ENCODE data around the gene CCDC88C. TPM values are rescaled to one million over a fixed set of nuclear protein-coding genes. Genes with fewer than 3 reads are reported as not detected.

The CCDC88C gene
- total RNA-seq, 1 experiment from 2014 or later, result 33.2 TPM

GRCh38 chr14:91405724-91406435 is 11.7 kb downstream of the CCDC88C start:
- DNase-seq, result no peak
- BruUV-seq (replicated peaks), result no TSS peak
- CTCF ChIA-PET, result interaction anchor here (1.6 kb wide), 1 partner anchor 78 kb away, joined by 3 read pairs; no protein-coding TSS in a partner anchor

GRCh38 chr14:91405241-91405721 is 12.3 kb downstream of the CCDC88C start:
- H3K27me3 Mint-ChIP-seq (ENCODE audit: unreplicated experiment), result no peaks in the 10 kb centered on the region
- CTCF ChIA-PET, result interaction anchor here (1.6 kb wide), 1 partner anchor 78 kb away, joined by 3 read pairs; no protein-coding TSS in a partner anchor
- intact Hi-C loops (cut with micrococcal nuclease; ENCODE audit: unreplicated experiment), result no loop called here
- no TSS peak for BruUV-seq (replicated peaks)
- DNase-seq, result no peak
- H3K4me1 Mint-ChIP-seq (ENCODE audit: low read depth, unreplicated experiment), result peaks cover 10% of the 10 kb centered on the region
- no peaks in the 10 kb centered on the region for H3K9me3 Mint-ChIP-seq (ENCODE audit: low read depth, unreplicated experiment)
- no peak for TF ChIP-seq CTCF (IDR thresholded peaks at IDR 0.05; ENCODE audit: unreplicated experiment)
- H3K36me3 Mint-ChIP-seq (ENCODE audit: insufficient read depth, unreplicated experiment), result peaks cover 7% of the 10 kb centered on the region
- H3K27ac Mint-ChIP-seq (ENCODE audit: unreplicated experiment), result no peak overlapping the region
- H3K4me3 Mint-ChIP-seq (ENCODE audit: low read depth, unreplicated experiment), result no peak overlapping the region

More at GRCh38 chr14:91405724-91406435, 11.7 kb downstream of the CCDC88C start:
- Mint-ChIP-seq H3K36me3 (ENCODE audit: insufficient read depth, unreplicated experiment) (peaks cover 10% of the 10 kb centered on the region), H3K27me3 (ENCODE audit: unreplicated experiment) (no peaks in the 10 kb centered on the region), H3K9me3 (ENCODE audit: low read depth, unreplicated experiment) (no peaks in the 10 kb centered on the region), H3K4me3 (ENCODE audit: low read depth, unreplicated experiment) (no peak overlapping the region), H3K27ac (ENCODE audit: unreplicated experiment) (no peak overlapping the region), H3K4me1 (ENCODE audit: low read depth, unreplicated experiment) (peaks cover 10% of the 10 kb centered on the region)
- no peak for TF ChIP-seq CTCF (IDR thresholded peaks at IDR 0.05; ENCODE audit: unreplicated experiment)
- intact Hi-C loops (cut with micrococcal nuclease; ENCODE audit: unreplicated experiment), result no loop called here

GRCh38 chr14:91402771-91403600 is 14.6 kb downstream of the CCDC88C start:
- DNase-seq, result peak; percentile 44
- intact Hi-C loops (cut with micrococcal nuclease; ENCODE audit: unreplicated experiment), result no loop called here
- H3K27ac Mint-ChIP-seq (ENCODE audit: unreplicated experiment), result peak overlapping the region; percentile 82
- no peaks in the 10 kb centered on the region for H3K9me3 Mint-ChIP-seq (ENCODE audit: low read depth, unreplicated experiment)
- peaks cover 7% of the 10 kb centered on the region for H3K36me3 Mint-ChIP-seq (ENCODE audit: insufficient read depth, unreplicated experiment)
- CTCF ChIA-PET, result interaction anchor here (1.0 to 1.1 kb wide), 2 partner anchors 13 to 15 kb away, joined by 3 to 4 read pairs; no protein-coding TSS in a partner anchor
- no peak for TF ChIP-seq CTCF (IDR thresholded peaks at IDR 0.05; ENCODE audit: unreplicated experiment)
- H3K4me1 Mint-ChIP-seq (ENCODE audit: low read depth, unreplicated experiment), result peaks cover 26% of the 10 kb centered on the region
- peak overlapping the region; percentile 58 for H3K4me3 Mint-ChIP-seq (ENCODE audit: low read depth, unreplicated experiment)
- no TSS peak for BruUV-seq (replicated peaks)
- H3K27me3 Mint-ChIP-seq (ENCODE audit: unreplicated experiment), result no peaks in the 10 kb centered on the region

- Mint-ChIP-seq H3K9me3 (ENCODE audit: low read depth, unreplicated experiment) (no peaks in the 10 kb centered on the region), H3K4me1 (ENCODE audit: low read depth, unreplicated experiment) (peaks cover 32% of the 10 kb centered on the region), H3K36me3 (ENCODE audit: insufficient read depth, unreplicated experiment) (peaks cover 7% of the 10 kb centered on the region), H3K27ac (ENCODE audit: unreplicated experiment) (peak overlapping the region; percentile 82), H3K4me3 (ENCODE audit: low read depth, unreplicated experiment) (peak overlapping the region; percentile 58), H3K27me3 (ENCODE audit: unreplicated experiment) (no peaks in the 10 kb centered on the region)
- DNase-seq, result no peak
- no TSS peak for BruUV-seq (replicated peaks)
- CTCF ChIA-PET, result interaction anchor here (1.0 to 1.1 kb wide), 2 partner anchors 14 to 15 kb away, joined by 3 to 4 read pairs; no protein-coding TSS in a partner anchor
- intact Hi-C loops (cut with micrococcal nuclease; ENCODE audit: unreplicated experiment), result no loop called here
- TF ChIP-seq CTCF (IDR thresholded peaks at IDR 0.05; ENCODE audit: unreplicated experiment), result no peak
Observed at GRCh38 chr14:91402348-91402747, 15.3 kb downstream of the CCDC88C start.

All from Calu3 (cell line).